Mammary epithelial cell (primary cell): ENCODE results near the gene MINDY3.

Experiments
- EZH2 ChIP-seq: IDR thresholded peaks from 2 replicates; pipeline ENCODE4 v1.6.1; 2012; ENCODE audit warnings: low read length, inconsistent platforms, borderline replicate concordance
- TF ChIP-seq, protein P1 (sequence below), 2 donors: IDR thresholded peaks in 1 of 2; conservative IDR thresholded peaks in 1 of 2; 2 replicates each; pipeline ENCODE4 v1.5.1; 2011 to 2012; ENCODE audit warnings: inconsistent platforms in 2 of 2, low read length in 2 of 2, mild to moderate bottlenecking in 2 of 2, control low read depth in 1 of 2, low read depth in 1 of 2; ENCODE audit not compliant: insufficient read depth in 1 of 2; ENCODE audit errors: extremely low read depth in 1 of 2

DNA sequence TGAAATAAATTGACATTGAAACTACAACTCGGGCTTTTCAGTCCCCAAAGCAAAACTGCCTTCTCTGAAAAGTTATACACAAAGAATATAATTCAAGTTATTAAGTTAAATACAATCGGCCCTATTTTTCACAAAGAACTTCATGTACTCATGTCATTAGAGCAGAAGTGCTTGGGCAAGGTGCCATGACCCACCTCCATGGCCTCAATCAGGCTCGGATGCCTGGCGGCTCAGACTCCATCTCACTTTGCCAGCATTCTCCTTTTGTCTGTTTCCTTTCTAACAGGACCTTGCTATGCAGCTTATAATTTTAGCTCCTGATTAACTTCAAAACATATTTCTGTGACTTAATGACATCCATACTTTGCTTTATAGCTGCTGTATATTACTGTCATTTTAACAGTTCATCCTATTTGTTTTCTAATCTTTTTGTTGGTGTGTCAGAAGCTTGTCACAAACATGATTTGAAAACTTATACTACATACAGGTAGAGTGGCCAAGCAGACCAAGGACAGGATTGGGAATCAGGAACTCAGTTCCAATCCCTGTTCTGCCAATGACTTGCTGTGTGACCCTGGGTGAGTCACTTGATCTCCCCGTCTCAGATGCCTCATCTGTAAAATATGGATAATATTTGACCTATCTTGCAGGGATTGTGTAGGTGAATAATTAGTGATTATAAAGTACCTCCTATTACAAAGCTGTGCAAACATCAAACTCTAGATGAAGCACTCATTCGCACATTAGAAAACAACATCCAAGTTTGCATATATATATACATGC, 79.8 kb downstream of the MINDY3 start:
- TF ChIP-seq EZH2: no peak
- TF ChIP-seq, protein P1, sequence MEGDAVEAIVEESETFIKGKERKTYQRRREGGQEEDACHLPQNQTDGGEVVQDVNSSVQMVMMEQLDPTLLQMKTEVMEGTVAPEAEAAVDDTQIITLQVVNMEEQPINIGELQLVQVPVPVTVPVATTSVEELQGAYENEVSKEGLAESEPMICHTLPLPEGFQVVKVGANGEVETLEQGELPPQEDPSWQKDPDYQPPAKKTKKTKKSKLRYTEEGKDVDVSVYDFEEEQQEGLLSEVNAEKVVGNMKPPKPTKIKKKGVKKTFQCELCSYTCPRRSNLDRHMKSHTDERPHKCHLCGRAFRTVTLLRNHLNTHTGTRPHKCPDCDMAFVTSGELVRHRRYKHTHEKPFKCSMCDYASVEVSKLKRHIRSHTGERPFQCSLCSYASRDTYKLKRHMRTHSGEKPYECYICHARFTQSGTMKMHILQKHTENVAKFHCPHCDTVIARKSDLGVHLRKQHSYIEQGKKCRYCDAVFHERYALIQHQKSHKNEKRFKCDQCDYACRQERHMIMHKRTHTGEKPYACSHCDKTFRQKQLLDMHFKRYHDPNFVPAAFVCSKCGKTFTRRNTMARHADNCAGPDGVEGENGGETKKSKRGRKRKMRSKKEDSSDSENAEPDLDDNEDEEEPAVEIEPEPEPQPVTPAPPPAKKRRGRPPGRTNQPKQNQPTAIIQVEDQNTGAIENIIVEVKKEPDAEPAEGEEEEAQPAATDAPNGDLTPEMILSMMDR (conservative IDR thresholded peaks at IDR 0.05 in 1 of 2, IDR thresholded peaks at IDR 0.05 in 1 of 2; ENCODE audit: extremely low read depth in 1 of 2, insufficient read depth in 1 of 2, low read depth in 1 of 2, low read length in 2 of 2): no peak
